K562 (cell line): Measurements from ENCODE around the gene GBF1. TPM values are rescaled to one million over a fixed set of nuclear protein-coding genes. Genes with fewer than 3 reads are reported as not detected.

Experiments
- ARID4B ChIP-seq: sonication (generic); formaldehyde crosslinking; IDR thresholded peaks from 2 replicates; pipeline ENCODE4 v1.8.0; 2022; ENCODE audit warnings: mild to moderate bottlenecking, missing genetic modification reagents
- BCL6 ChIP-seq: fragments of 250-450 bp; sonication (Bioruptor Pico); IDR thresholded peaks from 2 replicates; pipeline ENCODE4 v1.4.0; 2020
- ELF1 ChIP-seq: fragments of 200-800 bp; sonication (Bioruptor generic); IDR thresholded peaks from 2 replicates; pipeline ENCODE4 v1.6.1; 2016; ENCODE audit warnings: missing genetic modification characterization, missing compliant biosample characterization
- ETS1 ChIP-seq: conservative IDR thresholded peaks from 2 replicates; pipeline ENCODE4 v1.6.1; 2011; ENCODE audit warnings: low read depth, mild to moderate bottlenecking, low read length; ENCODE audit not compliant: control insufficient read depth
- LARP7 ChIP-seq: fragments of 450-650 bp; IDR thresholded peaks from 2 replicates; pipeline ENCODE4 v1.6.1; 2016
- MAFG ChIP-seq: fragments of 450-650 bp; conservative IDR thresholded peaks from 2 replicates; pipeline ENCODE4 v1.6.1; 2016; ENCODE audit warnings: missing genetic modification characterization, missing compliant biosample characterization
- PML ChIP-seq: IDR thresholded peaks from 2 replicates; pipeline ENCODE4 v1.6.1; 2012; ENCODE audit warnings: low read length, inconsistent platforms
- ZBTB40 ChIP-seq, 2 experiments: fragments of 450-650 bp in 1 of 2; sonication (generic) in 1 of 2; formaldehyde crosslinking in 1 of 2; IDR thresholded peaks; 2 replicates each; pipeline versions ENCODE4 v1.7.1 to v1.9.0; 2016 to 2022; ENCODE audit warnings: inconsistent platforms in 1 of 2, mild to moderate bottlenecking in 1 of 2, missing genetic modification reagents in 1 of 2
- ZSCAN32 ChIP-seq: fragments of 450-650 bp; formaldehyde crosslinking; IDR thresholded peaks from 2 replicates; pipeline ENCODE4 v1.4.0; 2020; ENCODE audit warnings: mild to moderate bottlenecking, moderate library complexity
- polyA plus RNA-seq, 8 experiments: library from polyadenylated mRNA; depleted of rRNA in 4 of 8; stranded (reverse) in 5 of 8; unstranded in 3 of 8; fragments of >200 nt; fragmentation: Nextera tagmentation in 2 of 8; fragmentation: Illumina TruSeq in 1 of 8; extraction: Ambion mirVana in 2 of 8; extraction: Trizol in 1 of 8; gene quantifications; 2 replicates each; pipeline versions ENCODE4 v1.2.1 to v1.2.3, GENCODE V29; 2011 to 2014; ENCODE audit warnings: inconsistent platforms in 1 of 8, missing spikeins in 1 of 8
- total RNA-seq, 7 experiments: library from RNA; depleted of rRNA in 6 of 7; stranded (reverse); fragments of >200 nt in 6 of 7; fragmentation: Illumina TruSeq in 2 of 7; extraction: Trizol in 2 of 7; gene quantifications; 2 replicates each; pipeline versions ENCODE4 v1.2.1 to v1.2.3, GENCODE V29; 2011 to 2021; ENCODE audit warnings: low replicate concordance in 1 of 7

GBF1 gene
- total and polyA plus RNA-seq, 9 of the 15 experiments (the other 6 are each of a cell fraction or from before 2014, with no cell fraction given), result 0.69 to 28.0 (median 10.3) TPM

GRCh38 chr10:102241444-102242117 is 3.8 kb upstream of the GBF1 start, which contains the start of gene PITX3 (continued):
- TF ChIP-seq ZBTB40 (IDR thresholded peaks at IDR 0.05) (no peak), ZBTB40 (CRISPR knock-in tag; IDR thresholded peaks at IDR 0.05) (no peak), LARP7 (no peak), BCL6 (no peak), MAFG (tag) (no peak), PML (no peak), ZSCAN32 (CRISPR knock-in tag) (no peak), ETS1 (peak; percentile 40; the same call in 1 of the 2 replicates), ARID4B (CRISPR knock-in tag) (peak; percentile 85), ELF1 (tag) (no peak)
